HepG2 (cell line): ENCODE measurements around the gene UBE2G2. TPM values are rescaled to one million over a fixed set of nuclear protein-coding genes. Genes with fewer than 3 reads are reported as not detected.
A peak's percentile ranks its signal among the peaks of the same experiment; 100 is the strongest.

Experiments used
- E2F2 ChIP-seq: sonication (generic); formaldehyde crosslinking; IDR thresholded peaks from 2 replicates; pipeline ENCODE4 v1.4.0; 2020; ENCODE audit warnings: missing genetic modification reagents, borderline replicate concordance
- GFI1 ChIP-seq: sonication (generic); formaldehyde crosslinking; IDR thresholded peaks from 2 replicates; pipeline ENCODE4 v1.5.0; 2020; ENCODE audit warnings: missing genetic modification reagents, mild to moderate bottlenecking, borderline replicate concordance
- GPN1 ChIP-seq: sonication (generic); formaldehyde crosslinking; IDR thresholded peaks from 2 replicates; pipeline ENCODE4 v1.5.1; 2020; ENCODE audit warnings: missing genetic modification reagents, borderline replicate concordance
- KDM3A ChIP-seq: IDR thresholded peaks from 2 replicates; pipeline ENCODE4 v1.6.1; 2018; ENCODE audit warnings: low read depth, missing compliant biosample characterization
- KLF9 ChIP-seq: IDR thresholded peaks from 2 replicates; pipeline ENCODE4 v1.6.1; 2016; ENCODE audit warnings: low read depth
- RARA ChIP-seq: IDR thresholded peaks from 2 replicates; pipeline ENCODE4 v1.6.1; 2016; ENCODE audit warnings: missing genetic modification reagents, missing compliant biosample characterization
- RFXAP ChIP-seq: sonication (generic); formaldehyde crosslinking; IDR thresholded peaks from 2 replicates; pipeline ENCODE4 v1.4.0; 2020; ENCODE audit warnings: missing genetic modification reagents, borderline replicate concordance
- SATB2 ChIP-seq: sonication (generic); formaldehyde crosslinking; IDR thresholded peaks from 2 replicates; pipeline ENCODE4 v1.5.0; 2020; ENCODE audit warnings: missing genetic modification reagents
- SMARCC2 ChIP-seq: fragments of 450-650 bp; IDR thresholded peaks from 2 replicates; pipeline ENCODE4 v1.6.1; 2017; ENCODE audit warnings: antibody characterized with exemption, mild to moderate bottlenecking
- SOX6 ChIP-seq, 2 experiments: fragments of 450-650 bp in 1 of 2; sonication (generic) in 1 of 2; formaldehyde crosslinking in 1 of 2; IDR thresholded peaks; 2 replicates each; pipeline versions ENCODE4 v1.4.0 to v1.6.1; 2017 to 2020; ENCODE audit warnings: antibody characterized with exemption in 1 of 2, mild to moderate bottlenecking in 1 of 2, missing genetic modification reagents in 1 of 2
- SRSF1 ChIP-seq: fragments of 200-400 bp; formaldehyde crosslinking; optimal IDR thresholded peaks from 2 replicates; pipeline ENCODE3; 2017; ENCODE audit warnings: mild to moderate bottlenecking, low read depth, low read length, moderate library complexity
- ZFP62 ChIP-seq: sonication (generic); formaldehyde crosslinking; IDR thresholded peaks from 2 replicates; pipeline ENCODE4 v1.4.0; 2020; ENCODE audit warnings: missing genetic modification reagents
- ZMYM4 ChIP-seq: sonication (generic); formaldehyde crosslinking; IDR thresholded peaks from 2 replicates; pipeline ENCODE4 v1.8.1; 2023; ENCODE audit warnings: mild to moderate bottlenecking, missing genetic modification reagents
- ZNF256 ChIP-seq: sonication (generic); formaldehyde crosslinking; conservative IDR thresholded peaks from 2 replicates; pipeline ENCODE4 v1.4.0; 2020; ENCODE audit warnings: missing genetic modification reagents
- ZNF407 ChIP-seq: sonication (generic); formaldehyde crosslinking; IDR thresholded peaks from one replicate; pipeline ENCODE4 v1.5.1; 2020; ENCODE audit warnings: mild to moderate bottlenecking, missing genetic modification reagents; ENCODE audit errors: not compliant biosample characterization
- ZNF530 ChIP-seq: sonication (generic); formaldehyde crosslinking; IDR thresholded peaks from 2 replicates; pipeline ENCODE4 v1.5.0; 2020; ENCODE audit warnings: low read depth, mild to moderate bottlenecking, missing genetic modification reagents
- ZNF577 ChIP-seq: sonication (generic); formaldehyde crosslinking; IDR thresholded peaks from 2 replicates; pipeline ENCODE4 v1.4.0; 2020; ENCODE audit warnings: mild to moderate bottlenecking, low read depth, missing genetic modification reagents, borderline replicate concordance
- ZNF644 ChIP-seq: IDR thresholded peaks from 2 replicates; pipeline ENCODE4 v1.6.1; 2016; ENCODE audit warnings: low read depth
- ZNF776 ChIP-seq: sonication (generic); formaldehyde crosslinking; IDR thresholded peaks from 2 replicates; pipeline ENCODE4 v1.4.0; 2020; ENCODE audit warnings: mild to moderate bottlenecking, missing genetic modification reagents
- polyA plus RNA-seq, 8 experiments: library from polyadenylated mRNA; depleted of rRNA in 3 of 8; stranded (reverse) in 7 of 8; unstranded in 1 of 8; fragments of >200 nt; fragmentation: Illumina TruSeq in 4 of 8; extraction: Trizol in 4 of 8; gene quantifications; 2 replicates each; pipeline versions ENCODE4 v1.2.1 to v1.2.3, GENCODE V29; 2011 to 2016; ENCODE audit warnings: low read depth in 4 of 8, missing spikeins in 1 of 8, mixed read lengths in 1 of 8; ENCODE audit not compliant: insufficient read depth in 1 of 8
- total RNA-seq, 5 experiments: library from RNA; depleted of rRNA; stranded (reverse); fragments of >200 nt; fragmentation: Illumina TruSeq; extraction: Trizol; gene quantifications; 2 replicates each; pipeline ENCODE4 v1.2.3, GENCODE V29; 2016; ENCODE audit warnings: low read depth in 1 of 5
- TF ChIP-seq, protein P1 (sequence below): sonication (generic); formaldehyde crosslinking; IDR thresholded peaks from 2 replicates; pipeline ENCODE4 v1.5.1; 2020; ENCODE audit warnings: mild to moderate bottlenecking, missing genetic modification reagents, borderline replicate concordance

Gene UBE2G2
- total and polyA plus RNA-seq, 2 of the 13 experiments (the other 11 are each of a cell fraction or from before 2014, with no cell fraction given) = 55.4 to 92.0 TPM

GRCh38 chr21:44846485-44847260 lies 45.1 kb upstream of the UBE2G2 start (continued):
- TF ChIP-seq ZNF530 (CRISPR knock-in tag) = no peak
- no peak for TF ChIP-seq KDM3A (CRISPR knock-in tag)
- peak; percentile 50 for TF ChIP-seq RARA (CRISPR knock-in tag)
- TF ChIP-seq SATB2 (CRISPR knock-in tag) = no peak
- TF ChIP-seq RFXAP (CRISPR knock-in tag) = no peak
- no peak for TF ChIP-seq ZNF644 (CRISPR knock-in tag)
- no peak for TF ChIP-seq ZNF407 (CRISPR knock-in tag)
- TF ChIP-seq, protein P1, sequence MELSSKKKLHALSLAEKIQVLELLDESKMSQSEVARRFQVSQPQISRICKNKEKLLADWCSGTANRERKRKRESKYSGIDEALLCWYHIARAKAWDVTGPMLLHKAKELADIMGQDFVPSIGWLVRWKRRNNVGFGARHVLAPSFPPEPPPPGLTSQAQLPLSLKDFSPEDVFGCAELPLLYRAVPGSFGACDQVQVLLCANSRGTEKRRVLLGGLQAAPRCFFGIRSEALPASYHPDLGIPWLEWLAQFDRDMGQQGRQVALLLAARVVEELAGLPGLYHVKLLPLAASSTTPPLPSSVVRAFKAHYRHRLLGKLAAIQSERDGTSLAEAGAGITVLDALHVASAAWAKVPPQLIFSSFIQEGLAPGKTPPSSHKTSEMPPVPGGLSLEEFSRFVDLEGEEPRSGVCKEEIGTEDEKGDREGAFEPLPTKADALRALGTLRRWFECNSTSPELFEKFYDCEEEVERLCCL (CRISPR knock-in tag) = no peak
- TF ChIP-seq SOX6 (IDR thresholded peaks at IDR 0.05) = no peak
- TF ChIP-seq SOX6 (CRISPR knock-in tag; IDR thresholded peaks at IDR 0.05) = peak; percentile 42
- no peak for TF ChIP-seq SMARCC2
- TF ChIP-seq GPN1 (CRISPR knock-in tag) = no peak
- TF ChIP-seq ZNF256 = no peak
- TF ChIP-seq ZNF776 (CRISPR knock-in tag) = no peak
- TF ChIP-seq KLF9 (CRISPR knock-in tag) = no peak
- no peak for TF ChIP-seq GFI1
- TF ChIP-seq ZFP62 = no peak
- TF ChIP-seq ZNF577 (CRISPR knock-in tag) = no peak
- peak; percentile 63 for TF ChIP-seq SRSF1
- TF ChIP-seq ZMYM4 = peak; percentile 48; the same call in 1 of the 2 replicates
- no peak for TF ChIP-seq E2F2
